Stimulated activated memory B cell treated with anti-CD40 and anti-IgM and Interleukin-4, amounts not matched to agents 10 μg/mL and 1 μg/mL and 100 μg/mL, for 72 hours (primary cell): ENCODE results near the gene CRYL1.

Experiments
- ATAC-seq: fragments of 150-1000 bp; cut with Tn5 transposase; 2 replicates; pipeline ENCODE4 v1.10.0; 2021
- H3K27ac Mint-ChIP-seq: one replicate; pipeline ENCODE4 v1.8.0; 2022; ENCODE audit warnings: mild to moderate bottlenecking, mixed read lengths
- H3K27me3 Mint-ChIP-seq: one replicate; pipeline ENCODE4 v1.8.0; 2022; ENCODE audit warnings: mixed read lengths
- H3K36me3 Mint-ChIP-seq: one replicate; pipeline ENCODE4 v1.8.0; 2022; ENCODE audit warnings: mixed read lengths
- H3K4me1 Mint-ChIP-seq: one replicate; pipeline ENCODE4 v1.8.0; 2022; ENCODE audit warnings: mixed read lengths
- H3K4me3 Mint-ChIP-seq: one replicate; pipeline ENCODE4 v1.8.0; 2022; ENCODE audit warnings: mild to moderate bottlenecking, moderate library complexity, mixed read lengths
- H3K9me3 Mint-ChIP-seq: one replicate; pipeline ENCODE4 v1.8.0; 2022; ENCODE audit warnings: mixed read lengths

CRYL1 gene

GRCh38 chr13:20525601-20526544, at the start of gene CRYL1:
CRYL1 (minus strand) TSS chr13:20525857; CDS start chr13:20525794, 63 bp downstream.
- H3K4me1 Mint-ChIP-seq: peaks cover 18% of the 10 kb centered on the region
- H3K36me3 Mint-ChIP-seq: no peaks in the 10 kb centered on the region
- H3K9me3 Mint-ChIP-seq: no peaks in the 10 kb centered on the region
- peak; percentile 96 for ATAC-seq
- peak within 1 kb of the TSS; percentile 48 for H3K27ac Mint-ChIP-seq
- no peaks in the 10 kb centered on the region for H3K27me3 Mint-ChIP-seq
- peak within 1 kb of the TSS; percentile 76 for H3K4me3 Mint-ChIP-seq

GRCh38 chr13:20573636-20574035, 48.0 kb upstream of the CRYL1 start:
- no peak overlapping the region for H3K4me3 Mint-ChIP-seq
- H3K27ac Mint-ChIP-seq: no peak overlapping the region
- no peak for ATAC-seq
- H3K4me1 Mint-ChIP-seq: no peaks in the 10 kb centered on the region
- H3K36me3 Mint-ChIP-seq: peaks cover 38% of the 10 kb centered on the region
- H3K9me3 Mint-ChIP-seq: peaks cover 2% of the 10 kb centered on the region
- no peaks in the 10 kb centered on the region for H3K27me3 Mint-ChIP-seq

GRCh38 chr13:20573186-20573585, 47.5 kb upstream of the CRYL1 start:
- ATAC-seq: no peak
- peaks cover 33% of the 10 kb centered on the region for H3K36me3 Mint-ChIP-seq
- no peak overlapping the region for H3K4me3 Mint-ChIP-seq

GRCh38 chr13:20571676-20572075, 46.0 kb upstream of the CRYL1 start:
- no peak overlapping the region for H3K4me3 Mint-ChIP-seq
- H3K27me3 Mint-ChIP-seq: no peaks in the 10 kb centered on the region
- peaks cover 19% of the 10 kb centered on the region for H3K36me3 Mint-ChIP-seq
- H3K27ac Mint-ChIP-seq: no peak overlapping the region
- H3K9me3 Mint-ChIP-seq: peaks cover 2% of the 10 kb centered on the region
- no peak for ATAC-seq
- H3K4me1 Mint-ChIP-seq: peaks cover 9% of the 10 kb centered on the region

More at GRCh38 chr13:20573186-20573585, 47.5 kb upstream of the CRYL1 start:
- no peak overlapping the region for H3K27ac Mint-ChIP-seq
- H3K4me1 Mint-ChIP-seq: no peaks in the 10 kb centered on the region
- peaks cover 2% of the 10 kb centered on the region for H3K9me3 Mint-ChIP-seq
- H3K27me3 Mint-ChIP-seq: no peaks in the 10 kb centered on the region

- peaks cover 2% of the 10 kb centered on the region for H3K9me3 Mint-ChIP-seq
- no peak for ATAC-seq
- no peaks in the 10 kb centered on the region for H3K27me3 Mint-ChIP-seq
- no peak overlapping the region for H3K27ac Mint-ChIP-seq
- peaks cover 9% of the 10 kb centered on the region for H3K4me1 Mint-ChIP-seq
- H3K36me3 Mint-ChIP-seq: peaks cover 8% of the 10 kb centered on the region
- H3K4me3 Mint-ChIP-seq: no peak overlapping the region
Measured at GRCh38 chr13:20570517-20570916, 44.9 kb upstream of the CRYL1 start.

- no peak for ATAC-seq
- Mint-ChIP-seq H3K4me1 (peaks cover 9% of the 10 kb centered on the region), H3K27ac (peak overlapping the region; percentile 96), H3K9me3 (peaks cover 8% of the 10 kb centered on the region), H3K4me3 (peak overlapping the region; percentile 97), H3K36me3 (peaks cover 5% of the 10 kb centered on the region), H3K27me3 (no peaks in the 10 kb centered on the region)
Measured at GRCh38 chr13:20567881-20568528, 42.3 kb upstream of the CRYL1 start.

- peaks cover 5% of the 10 kb centered on the region for H3K36me3 Mint-ChIP-seq
- peaks cover 9% of the 10 kb centered on the region for H3K4me1 Mint-ChIP-seq
- H3K9me3 Mint-ChIP-seq: peaks cover 8% of the 10 kb centered on the region
- peak within 1 kb of the TSS; percentile 97 for H3K4me3 Mint-ChIP-seq
- H3K27me3 Mint-ChIP-seq: no peaks in the 10 kb centered on the region
- peak; percentile 93 for ATAC-seq
- H3K27ac Mint-ChIP-seq: peak within 1 kb of the TSS; percentile 96
Measured at GRCh38 chr13:20566898-20567874, 41.5 kb upstream of the CRYL1 start, which contains the start of gene IFT88. IFT88 (plus strand) TSS chr13:20567157; CDS start chr13:20574386, 7,229 bp downstream.

GRCh38 chr13:20566468-20566897, 40.8 kb upstream of the CRYL1 start:
- peaks cover 6% of the 10 kb centered on the region for H3K9me3 Mint-ChIP-seq
- H3K27me3 Mint-ChIP-seq: no peaks in the 10 kb centered on the region
- no peak for ATAC-seq

GRCh38 chr13:20565115-20565736, 39.6 kb upstream of the CRYL1 start:
- H3K27ac Mint-ChIP-seq: no peak overlapping the region

More at GRCh38 chr13:20566468-20566897, 40.8 kb upstream of the CRYL1 start:
- peaks cover 9% of the 10 kb centered on the region for H3K4me1 Mint-ChIP-seq
- H3K4me3 Mint-ChIP-seq: peak overlapping the region; percentile 97
- peak overlapping the region; percentile 96 for H3K27ac Mint-ChIP-seq
- H3K36me3 Mint-ChIP-seq: peaks cover 5% of the 10 kb centered on the region

GRCh38 chr13:20561741-20562140, 36.1 kb upstream of the CRYL1 start:
- ATAC-seq: no peak
- Mint-ChIP-seq H3K36me3 (peaks cover 5% of the 10 kb centered on the region), H3K9me3 (peaks cover 6% of the 10 kb centered on the region), H3K4me1 (no peaks in the 10 kb centered on the region), H3K27me3 (no peaks in the 10 kb centered on the region), H3K4me3 (no peak overlapping the region), H3K27ac (no peak overlapping the region)

More at GRCh38 chr13:20565115-20565736, 39.6 kb upstream of the CRYL1 start:
- peaks cover 5% of the 10 kb centered on the region for H3K36me3 Mint-ChIP-seq
- H3K27me3 Mint-ChIP-seq: no peaks in the 10 kb centered on the region
- H3K9me3 Mint-ChIP-seq: peaks cover 6% of the 10 kb centered on the region
- ATAC-seq: no peak
- peaks cover 9% of the 10 kb centered on the region for H3K4me1 Mint-ChIP-seq
- H3K4me3 Mint-ChIP-seq: no peak overlapping the region

- H3K36me3 Mint-ChIP-seq: no peaks in the 10 kb centered on the region
- H3K4me3 Mint-ChIP-seq: no peak overlapping the region
- no peaks in the 10 kb centered on the region for H3K27me3 Mint-ChIP-seq
- H3K4me1 Mint-ChIP-seq: no peaks in the 10 kb centered on the region
- peaks cover 2% of the 10 kb centered on the region for H3K9me3 Mint-ChIP-seq
- H3K27ac Mint-ChIP-seq: no peak overlapping the region
- peak; percentile 27 for ATAC-seq
Measured at GRCh38 chr13:20559659-20560356, 34.2 kb upstream of the CRYL1 start.

- Mint-ChIP-seq H3K27ac (no peak overlapping the region), H3K9me3 (no peaks in the 10 kb centered on the region), H3K36me3 (no peaks in the 10 kb centered on the region), H3K4me1 (no peaks in the 10 kb centered on the region), H3K4me3 (no peak overlapping the region), H3K27me3 (no peaks in the 10 kb centered on the region)
- ATAC-seq: no peak
Measured at GRCh38 chr13:20558982-20559381, 33.3 kb upstream of the CRYL1 start.

- no peak for ATAC-seq
- no peaks in the 10 kb centered on the region for H3K4me1 Mint-ChIP-seq
Measured at GRCh38 chr13:20553311-20553710, 27.7 kb upstream of the CRYL1 start.

GRCh38 chr13:20550799-20551198, 25.1 kb upstream of the CRYL1 start:
- Mint-ChIP-seq H3K36me3 (no peaks in the 10 kb centered on the region), H3K4me3 (no peak overlapping the region)
- no peak for ATAC-seq

More at GRCh38 chr13:20553311-20553710, 27.7 kb upstream of the CRYL1 start:
- H3K27me3 Mint-ChIP-seq: no peaks in the 10 kb centered on the region
- no peaks in the 10 kb centered on the region for H3K9me3 Mint-ChIP-seq
- H3K4me3 Mint-ChIP-seq: no peak overlapping the region
- H3K27ac Mint-ChIP-seq: no peak overlapping the region
- H3K36me3 Mint-ChIP-seq: no peaks in the 10 kb centered on the region

More at GRCh38 chr13:20550799-20551198, 25.1 kb upstream of the CRYL1 start:
- Mint-ChIP-seq H3K9me3 (no peaks in the 10 kb centered on the region), H3K27ac (no peak overlapping the region), H3K27me3 (no peaks in the 10 kb centered on the region), H3K4me1 (peaks cover 19% of the 10 kb centered on the region)
